Neutrophil (primary cell): ENCODE data around the gene CBR3.

Experiments used
- H3K27ac ChIP-seq: fragments of 200-600 bp; sonication (generic); 2 replicates; pipeline ENCODE4 v1.5.1; 2016; ENCODE audit warnings: mild to moderate bottlenecking, moderate library complexity
- H3K27me3 ChIP-seq: fragments of 200-600 bp; sonication (generic); 2 replicates; pipeline ENCODE4 v1.6.0; 2016; ENCODE audit warnings: mild to moderate bottlenecking
- H3K36me3 ChIP-seq: fragments of 200-600 bp; sonication (generic); 2 replicates; pipeline ENCODE4 v1.5.1; 2017
- H3K4me1 ChIP-seq, 2 experiments: fragments of 200-600 bp in 1 of 2; sonication (generic) in 1 of 2; 1 replicate in 1 of 2; 2 replicates in 1 of 2; pipeline versions ENCODE4 v1.5.1 to v1.6.1; 2013 to 2016; ENCODE audit warnings: low read depth in 1 of 2, low read length in 1 of 2, mild to moderate bottlenecking in 1 of 2, moderate library complexity in 1 of 2; ENCODE audit not compliant: control insufficient read depth in 1 of 2, insufficient read depth in 1 of 2
- H3K4me3 ChIP-seq, 2 experiments: fragments of 200-600 bp in 1 of 2; sonication (generic) in 1 of 2; 1 replicate in 1 of 2; 2 replicates in 1 of 2; pipeline ENCODE4 v1.5.1; 2013 to 2016; ENCODE audit warnings: low read depth in 1 of 2, low read length in 1 of 2, mild to moderate bottlenecking in 1 of 2, moderate library complexity in 1 of 2
- H3K9me3 ChIP-seq: fragments of 200-600 bp; sonication (generic); 2 replicates; pipeline ENCODE4 v1.5.1; 2016
- CTCF ChIP-seq: fragments of 200-600 bp; sonication (generic); IDR thresholded peaks from 2 replicates; pipeline ENCODE4 v1.5.1; 2016; ENCODE audit warnings: antibody characterized with exemption

Gene CBR3

GRCh38 chr21:36134803-36135390, at the start of gene CBR3:
Gene CBR3, plus strand, starts transcription at chr21:36135079. Its CDS starts 114 bp downstream, at chr21:36135193.
- Histone ChIP-seq H3K27ac (peak within 1 kb of the TSS; percentile 23), H3K36me3 (no peaks in the 10 kb centered on the region), H3K9me3 (no peaks in the 10 kb centered on the region), H3K4me1 (peaks cover 27 to 30% of the 10 kb centered on the region in 2 experiments), H3K4me3 (peak within 1 kb of the TSS; percentile 66 to 73), H3K27me3 (peaks cover 80% of the 10 kb centered on the region)
- TF ChIP-seq CTCF = no peak

GRCh38 chr21:36087362-36088138, 47.3 kb upstream of the CBR3 start:
- Histone ChIP-seq H3K36me3 (no peaks in the 10 kb centered on the region), H3K27ac (no peak overlapping the region), H3K4me1 (no peaks in the 10 kb centered on the region), H3K4me3 (no peak overlapping the region), H3K27me3 (no peaks in the 10 kb centered on the region), H3K9me3 (peaks cover under 1% of the 10 kb centered on the region)
- no peak for TF ChIP-seq CTCF

GRCh38 chr21:36089946-36090345, 44.9 kb upstream of the CBR3 start:
- H3K27me3 ChIP-seq = no peaks in the 10 kb centered on the region
- TF ChIP-seq CTCF = no peak
- H3K27ac ChIP-seq = no peak overlapping the region
- H3K4me1 ChIP-seq = no peaks in the 10 kb centered on the region
- H3K4me3 ChIP-seq = no peak overlapping the region
- peaks cover 16% of the 10 kb centered on the region for H3K9me3 ChIP-seq
- no peaks in the 10 kb centered on the region for H3K36me3 ChIP-seq

- no peak overlapping the region for H3K4me3 ChIP-seq
- TF ChIP-seq CTCF = no peak
- no peaks in the 10 kb centered on the region for H3K27me3 ChIP-seq
- no peaks in the 10 kb centered on the region for H3K36me3 ChIP-seq
- no peaks in the 10 kb centered on the region for H3K4me1 ChIP-seq
- H3K9me3 ChIP-seq = peaks cover 16% of the 10 kb centered on the region
- H3K27ac ChIP-seq = no peak overlapping the region
Measured at GRCh38 chr21:36092681-36093080, 42.2 kb upstream of the CBR3 start.

- Histone ChIP-seq H3K4me1 (no peaks in the 10 kb centered on the region), H3K9me3 (peaks cover 16% of the 10 kb centered on the region), H3K4me3 (no peak overlapping the region), H3K27me3 (no peaks in the 10 kb centered on the region), H3K36me3 (no peaks in the 10 kb centered on the region), H3K27ac (no peak overlapping the region)
- TF ChIP-seq CTCF = no peak
Measured at GRCh38 chr21:36093512-36093911, 41.4 kb upstream of the CBR3 start.
